Body of pancreas (tissue), 4 donors: Measurements from ENCODE around the gene LRRC8A.

Experiments
- CTCF ChIP-seq, 7 experiments: fragments of 450-650 bp in 4 of 7; fragments of 200-600 bp in 3 of 7; sonication (generic) in 3 of 7; IDR thresholded peaks; one replicate each; pipeline ENCODE4 v1.5.1; 2016 to 2019; ENCODE audit warnings: antibody characterized with exemption in 7 of 7
- POLR2A ChIP-seq, 3 donors: fragments of 450-650 bp; IDR thresholded peaks; one replicate each; pipeline ENCODE4 v1.6.1; 2016; ENCODE audit warnings: antibody characterized with exemption in 3 of 3, mild to moderate bottlenecking in 2 of 3

DNA sequence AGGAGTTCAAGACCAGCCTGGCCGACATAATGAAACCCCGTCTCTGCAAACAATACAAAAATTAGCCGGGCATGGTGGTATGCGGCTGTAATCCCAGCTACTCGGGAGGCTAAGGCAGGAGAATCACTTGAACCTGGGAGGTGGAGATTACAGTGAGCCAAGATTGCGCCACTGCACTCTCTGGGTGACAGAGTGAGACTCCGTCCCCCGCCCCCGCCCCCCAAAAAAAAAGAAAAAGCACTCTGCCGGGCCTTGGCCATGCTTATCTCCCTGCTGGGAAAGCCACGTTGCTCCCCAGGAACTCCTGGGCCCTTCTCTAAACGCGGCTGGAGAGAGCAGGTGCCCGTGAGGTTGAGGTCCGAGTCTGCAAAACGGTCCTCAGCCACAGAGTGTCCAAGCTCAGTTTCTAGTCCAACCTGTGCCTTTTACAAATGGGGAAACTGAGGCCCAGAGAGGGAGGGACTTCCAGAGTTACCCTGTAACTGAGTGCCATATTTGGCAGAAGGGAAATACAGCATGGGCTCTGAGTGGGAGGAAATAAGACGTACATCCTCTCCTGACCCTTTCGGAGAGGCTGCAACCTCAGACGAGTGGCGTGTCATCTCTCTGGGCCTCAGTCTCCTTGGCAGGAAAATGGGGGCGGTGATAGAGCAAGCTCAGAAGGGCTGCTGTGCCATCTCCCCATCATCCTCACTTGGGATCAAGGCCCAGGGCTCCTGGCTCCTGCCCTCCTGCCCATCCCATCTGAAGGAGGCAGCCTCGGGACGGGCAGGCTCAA lies 32.3 kb downstream of the LRRC8A start:
- TF ChIP-seq POLR2A (IDR thresholded peaks at IDR 0.05): no peak
- TF ChIP-seq CTCF (IDR thresholded peaks at IDR 0.05): no peak
